GM12864 (cell line): Measurements from ENCODE around the gene DCDC1.

ENCODE experiments used
- DNase-seq: peaks from one replicate; pipeline ENCODE4 v3.0.0-alpha.2; 2011; ENCODE audit warnings: low read depth
- H3K4me3 ChIP-seq: 2 replicates; pipeline ENCODE4 v1.5.1; 2011; ENCODE audit warnings: mild to moderate bottlenecking, low read depth, low read length, control low read depth
- TF ChIP-seq, protein P1 (sequence below): IDR thresholded peaks from 2 replicates; pipeline ENCODE4 v1.5.1; 2011; ENCODE audit warnings: low read depth, mild to moderate bottlenecking, moderate library complexity, low read length, control low read depth, inconsistent platforms; ENCODE audit errors: missing control alignments

DCDC1 gene

DNA sequence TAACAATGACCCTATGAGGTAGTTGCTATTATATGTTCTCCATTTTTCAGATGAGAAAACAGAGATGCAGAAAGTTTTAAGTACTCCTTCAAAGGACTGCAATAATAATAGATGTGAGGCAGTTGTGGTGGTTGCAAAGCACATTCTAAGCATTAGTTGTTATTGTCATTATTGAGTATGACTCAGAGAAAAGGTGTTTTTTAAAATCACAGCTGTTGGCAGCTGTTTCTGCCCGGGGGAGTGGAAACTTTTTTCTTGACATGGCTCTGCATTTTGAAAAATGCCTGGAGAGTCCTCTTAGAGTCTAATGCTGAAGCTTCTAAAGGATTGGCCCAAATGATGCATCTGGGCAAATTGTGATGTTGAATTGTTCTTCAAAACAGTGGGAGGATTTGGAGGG is 538.9 kb downstream of the DCDC1 start:
- TF ChIP-seq, protein P1, sequence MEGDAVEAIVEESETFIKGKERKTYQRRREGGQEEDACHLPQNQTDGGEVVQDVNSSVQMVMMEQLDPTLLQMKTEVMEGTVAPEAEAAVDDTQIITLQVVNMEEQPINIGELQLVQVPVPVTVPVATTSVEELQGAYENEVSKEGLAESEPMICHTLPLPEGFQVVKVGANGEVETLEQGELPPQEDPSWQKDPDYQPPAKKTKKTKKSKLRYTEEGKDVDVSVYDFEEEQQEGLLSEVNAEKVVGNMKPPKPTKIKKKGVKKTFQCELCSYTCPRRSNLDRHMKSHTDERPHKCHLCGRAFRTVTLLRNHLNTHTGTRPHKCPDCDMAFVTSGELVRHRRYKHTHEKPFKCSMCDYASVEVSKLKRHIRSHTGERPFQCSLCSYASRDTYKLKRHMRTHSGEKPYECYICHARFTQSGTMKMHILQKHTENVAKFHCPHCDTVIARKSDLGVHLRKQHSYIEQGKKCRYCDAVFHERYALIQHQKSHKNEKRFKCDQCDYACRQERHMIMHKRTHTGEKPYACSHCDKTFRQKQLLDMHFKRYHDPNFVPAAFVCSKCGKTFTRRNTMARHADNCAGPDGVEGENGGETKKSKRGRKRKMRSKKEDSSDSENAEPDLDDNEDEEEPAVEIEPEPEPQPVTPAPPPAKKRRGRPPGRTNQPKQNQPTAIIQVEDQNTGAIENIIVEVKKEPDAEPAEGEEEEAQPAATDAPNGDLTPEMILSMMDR: no peak
- H3K4me3 ChIP-seq: no peak overlapping the region
- no peak for DNase-seq

DNA sequence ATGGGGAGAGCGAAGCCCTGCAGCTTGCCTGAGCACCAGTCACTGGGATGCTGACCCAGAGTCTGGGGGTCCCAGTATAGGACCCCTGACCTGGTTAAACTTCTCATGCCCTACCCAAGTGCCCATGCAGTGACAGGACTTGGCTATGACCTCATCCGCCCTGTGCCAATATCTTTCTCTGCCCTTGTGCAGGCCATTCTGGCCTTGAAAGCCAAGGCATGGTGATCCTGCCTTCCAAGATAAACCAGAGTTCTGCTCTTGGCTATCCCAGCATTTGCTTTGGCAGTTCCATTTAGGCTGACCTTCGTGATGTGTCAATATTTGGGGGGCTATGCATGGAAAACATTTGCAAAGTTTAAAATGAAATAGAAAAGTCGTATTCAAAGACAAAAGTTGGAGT is 542.6 kb downstream of the DCDC1 start:
- TF ChIP-seq, protein P1: no peak
- no peak for DNase-seq
- H3K4me3 ChIP-seq: no peak overlapping the region

DNA sequence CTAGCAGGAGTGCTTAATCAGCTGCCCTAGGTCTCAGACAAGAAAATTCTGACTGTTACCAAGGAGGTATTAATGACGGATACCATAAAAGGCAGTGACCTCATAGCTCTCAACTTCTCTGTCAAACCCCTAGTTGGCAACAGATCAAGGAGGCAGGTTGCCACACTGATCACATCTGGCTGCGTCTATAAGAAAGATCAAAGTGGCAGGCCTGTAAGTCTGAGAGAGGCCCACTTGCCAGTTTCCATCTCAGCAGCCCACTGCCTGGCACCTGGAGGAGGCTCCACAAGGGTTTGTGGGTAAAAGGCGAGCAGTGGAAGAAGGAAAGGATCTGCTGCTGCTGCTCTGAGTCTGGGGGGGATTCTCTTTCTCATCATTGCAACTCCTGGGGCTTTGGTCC is 543.8 kb downstream of the DCDC1 start:
- TF ChIP-seq, protein P1: no peak
- DNase-seq: no peak
- H3K4me3 ChIP-seq: no peak overlapping the region

DNA sequence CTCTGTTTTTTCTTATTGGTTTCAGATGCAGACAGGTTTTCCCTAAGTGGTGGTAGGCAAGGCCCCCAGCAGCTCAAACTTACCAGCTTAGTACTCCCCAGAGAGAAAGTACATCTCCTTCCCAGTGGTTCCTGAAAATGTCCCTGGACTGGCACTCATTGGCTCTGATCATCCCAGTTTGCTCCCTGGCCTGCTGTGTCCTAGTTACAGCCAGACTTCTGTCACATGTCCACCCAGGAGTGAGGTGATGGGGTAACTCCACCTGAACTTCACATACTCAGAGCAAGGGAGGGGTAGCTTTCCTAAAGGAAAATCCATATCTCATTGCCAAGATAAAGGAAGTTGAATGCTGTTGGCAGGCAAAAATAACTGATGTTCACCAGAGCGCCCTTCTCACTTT is 546.4 kb downstream of the DCDC1 start:
- DNase-seq: no peak
- H3K4me3 ChIP-seq: no peak overlapping the region
- TF ChIP-seq, protein P1: no peak

DNA sequence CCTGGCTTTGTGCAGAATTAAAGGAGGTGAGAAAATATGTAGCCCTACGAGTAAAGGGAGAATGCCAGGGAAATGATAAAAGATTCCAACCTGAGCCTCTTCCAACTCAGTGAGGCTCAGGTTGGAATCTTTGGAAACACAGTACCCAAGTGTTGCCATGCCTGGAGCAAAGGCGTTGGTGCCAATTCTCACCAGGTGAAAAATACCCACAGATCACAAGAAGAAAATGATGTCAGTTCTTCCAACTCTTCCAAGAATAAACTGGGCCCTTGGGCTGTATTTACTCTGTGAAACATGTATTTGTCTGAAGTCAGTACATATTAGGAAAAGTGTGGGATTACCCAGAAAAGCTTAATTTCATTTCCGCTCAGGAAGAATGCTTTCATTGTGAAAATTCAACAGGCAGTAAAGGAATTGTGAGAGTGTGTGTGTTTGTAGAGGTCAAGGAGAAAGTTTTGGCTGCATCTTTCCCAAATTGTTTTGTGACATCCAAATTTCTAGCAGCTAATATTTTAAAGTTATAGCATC is 548.0 kb downstream of the DCDC1 start:
- TF ChIP-seq, protein P1: no peak

DNA sequence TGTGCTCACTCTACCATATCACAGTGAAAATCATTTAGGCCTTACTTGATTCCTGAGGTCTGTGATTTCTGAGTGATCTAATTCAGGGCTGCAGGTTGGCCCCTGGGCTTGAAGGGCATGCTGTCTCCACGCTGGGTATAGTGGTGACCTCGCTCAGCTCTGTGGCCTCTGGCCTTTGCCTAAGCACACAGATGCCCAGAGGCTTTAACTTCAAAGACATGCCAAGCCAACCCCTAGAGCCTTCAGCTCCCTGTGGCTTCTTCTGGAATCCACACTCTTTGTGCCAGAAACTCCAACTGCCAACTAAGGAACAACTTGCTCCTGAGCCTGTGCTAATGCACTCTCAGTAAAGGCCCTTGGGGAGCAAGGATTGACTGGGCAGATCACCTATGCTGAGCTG is 550.8 kb downstream of the DCDC1 start:
- TF ChIP-seq, protein P1: no peak
- H3K4me3 ChIP-seq: no peak overlapping the region
- DNase-seq: no peak

More for the DNA sequence above, 548.0 kb downstream of the DCDC1 start:
- H3K4me3 ChIP-seq: no peak overlapping the region
- DNase-seq: no peak

DNA sequence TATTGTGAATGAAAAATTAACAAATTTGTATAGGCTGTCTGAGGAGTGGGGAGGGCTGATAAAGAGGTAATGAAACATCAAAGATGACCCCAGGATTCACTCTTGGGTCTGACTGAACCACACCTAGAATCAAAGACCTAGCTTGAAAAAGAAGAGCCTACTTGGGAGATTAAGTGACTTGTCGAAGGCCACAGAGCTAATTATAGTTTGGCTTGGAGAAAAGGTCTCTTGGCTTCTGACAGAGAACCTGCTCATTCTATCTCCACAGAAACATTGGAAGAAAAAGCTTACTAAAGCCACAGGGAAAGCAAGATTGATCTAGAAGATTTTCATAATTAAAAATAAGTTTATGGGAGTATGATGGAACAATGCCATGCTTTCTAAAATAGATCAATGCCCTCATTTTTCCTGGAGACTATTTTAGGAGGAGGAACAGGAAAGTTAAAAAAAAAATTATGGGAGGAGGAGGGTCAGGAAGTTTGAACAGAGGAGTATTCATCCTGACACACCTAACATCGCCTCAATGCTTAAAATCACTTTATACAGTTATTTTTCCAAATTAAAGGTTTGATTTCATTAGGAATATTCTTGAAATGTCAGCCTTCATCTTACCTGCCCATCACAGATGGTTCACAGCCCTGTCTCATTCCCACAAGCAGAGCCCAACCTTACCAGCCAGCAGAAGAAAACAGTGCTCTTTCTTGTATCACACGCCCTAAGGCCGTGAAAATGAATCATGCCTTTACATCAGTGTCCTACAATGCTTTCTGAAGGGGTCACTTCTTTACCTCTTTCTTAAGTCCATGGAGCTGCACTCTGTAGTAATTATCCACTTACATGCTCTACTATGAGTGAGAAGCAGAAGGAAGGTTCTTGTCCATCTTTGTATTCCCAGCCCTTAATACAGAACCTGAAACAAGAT is 552.3 kb downstream of the DCDC1 start:
- DNase-seq: no peak
- no peak overlapping the region for H3K4me3 ChIP-seq
- TF ChIP-seq, protein P1: no peak
